Measurements from ENCODE around the gene FBXL12. TPM values are rescaled to one million over a fixed set of nuclear protein-coding genes. Genes with fewer than 3 reads are reported as not detected.
"Not testable (repeated sequence)": the region's sequence is repeated elsewhere in the genome, so short reads cannot be mapped to it uniquely, and the experiment has no call there.

The FBXL12 gene
- total RNA-seq, 1 experiment from 2014 or later = 21.9 TPM

- peaks cover 0 to 6% of the 10 kb centered on the region in 2 experiments; a peak in 2 of 4 replicates for H3K9me3 ChIP-seq (ENCODE audit: control insufficient read depth in 1 of 2, insufficient read depth in 1 of 2, low read depth in 1 of 2, low read length in 2 of 2)
- H3K36me3 ChIP-seq (ENCODE audit: control insufficient read depth in 1 of 2, insufficient read depth in 2 of 2, low read length in 2 of 2) = no peaks in the 10 kb centered on the region
- H3K4me2 ChIP-seq (ENCODE audit: low read length) = no peak overlapping the region
- ChIA-PET RAD21 (ENCODE audit: low non-redundant PET in 1 of 2, low total read pairs in 2 of 2, uncharacterized antibody in 2 of 2, unreplicated experiment in 2 of 2) (no interaction called here), POLR2A (no interaction called here), CTCF (no interaction called here)
- no peak overlapping the region for H2AFZ ChIP-seq (ENCODE audit: low read depth, low read length, poor library complexity, severe bottlenecking)
- peaks cover 2% of the 10 kb centered on the region in 2 experiments; a peak in 2 of 4 replicates for H3K4me1 ChIP-seq (ENCODE audit: control insufficient read depth in 1 of 2, insufficient read depth in 2 of 2, low read length in 2 of 2)
- DNase-seq (ENCODE audit: low read depth, low spot score) = no peak
- no peak for ATAC-seq
- H4K20me1 ChIP-seq (ENCODE audit: insufficient read depth) = no peaks in the 10 kb centered on the region
- intact Hi-C loops (cut with micrococcal nuclease) = loop anchor here (10.0 kb wide), 1 partner anchor 357 kb away; the partner anchor contains the start of gene ZNF266
- no peak for TF ChIP-seq REST (IDR thresholded peaks at IDR 0.05; ENCODE audit: low read depth)
- TF ChIP-seq ZBTB33 (IDR thresholded peaks at IDR 0.05; ENCODE audit: extremely low read depth, insufficient replicate concordance, low read length) = no peak
- TF ChIP-seq CEBPB (IDR thresholded peaks at IDR 0.05; ENCODE audit: low read depth) = no peak
- no peaks in the 10 kb centered on the region for H3K27me3 ChIP-seq (ENCODE audit: insufficient read depth, low read length)
- H3K9me2 ChIP-seq (ENCODE audit: insufficient read depth) = no peaks in the 10 kb centered on the region
- no TSS peak for BruUV-seq (replicated peaks)
- H3K27ac ChIP-seq (ENCODE audit: low read depth, low read length) = no peak overlapping the region
- no peak overlapping the region for H3K9ac ChIP-seq (ENCODE audit: low read length)
- H3K4me3 ChIP-seq (replicated peaks in 1 of 2; ENCODE audit: low read depth in 1 of 2, low read length in 2 of 2) = no peak overlapping the region
- no peaks in the 10 kb centered on the region for H3K79me2 ChIP-seq (ENCODE audit: insufficient read depth, low read length)
Measured at GRCh38 chr19:9791552-9792205, 27.2 kb downstream of the FBXL12 start.

GRCh38 chr19:9791073-9791367 is 27.9 kb downstream of the FBXL12 start:
- H3K36me3 ChIP-seq (ENCODE audit: control insufficient read depth in 1 of 2, insufficient read depth in 2 of 2, low read length in 2 of 2); ATAC-seq; H3K79me2 ChIP-seq (ENCODE audit: insufficient read depth, low read length); RAD21 ChIA-PET (ENCODE audit: low non-redundant PET in 1 of 2, low total read pairs in 2 of 2, uncharacterized antibody in 2 of 2, unreplicated experiment in 2 of 2); H4K20me1 ChIP-seq (ENCODE audit: insufficient read depth); H3K4me3 ChIP-seq (replicated peaks in 1 of 2; ENCODE audit: low read depth in 1 of 2, low read length in 2 of 2); H3K4me2 ChIP-seq (ENCODE audit: low read length); H2AFZ ChIP-seq (ENCODE audit: low read depth, low read length, poor library complexity, severe bottlenecking); H3K27me3 ChIP-seq (ENCODE audit: insufficient read depth, low read length); H3K9me2 ChIP-seq (ENCODE audit: insufficient read depth); H3K4me1 ChIP-seq (ENCODE audit: control insufficient read depth in 1 of 2, insufficient read depth in 2 of 2, low read length in 2 of 2); H3K27ac ChIP-seq (ENCODE audit: low read depth, low read length); BruUV-seq (replicated peaks); H3K9ac ChIP-seq (ENCODE audit: low read length); H3K9me3 ChIP-seq (ENCODE audit: control insufficient read depth in 1 of 2, insufficient read depth in 1 of 2, low read depth in 1 of 2, low read length in 2 of 2); POLR2A ChIA-PET; DNase-seq (ENCODE audit: low read depth, low spot score): not testable (repeated sequence)
- CTCF ChIA-PET = interaction anchor here (1.0 kb wide), 1 partner anchor 165 kb away, joined by 3 read pairs; no protein-coding TSS in a partner anchor
- intact Hi-C loops (cut with micrococcal nuclease) = loop anchor here (10.0 kb wide), 1 partner anchor 356 kb away; the partner anchor contains the start of gene ZNF266

GRCh38 chr19:9789579-9789978 is 29.3 kb downstream of the FBXL12 start:
- BruUV-seq (replicated peaks) = not testable (repeated sequence)

More at GRCh38 chr19:9789579-9789978, 29.3 kb downstream of the FBXL12 start:
- ATAC-seq; H3K4me2 ChIP-seq (ENCODE audit: low read length); H3K79me2 ChIP-seq (ENCODE audit: insufficient read depth, low read length); H3K9me2 ChIP-seq (ENCODE audit: insufficient read depth); POLR2A ChIA-PET; H2AFZ ChIP-seq (ENCODE audit: low read depth, low read length, poor library complexity, severe bottlenecking); intact Hi-C loops (cut with micrococcal nuclease); H3K27me3 ChIP-seq (ENCODE audit: insufficient read depth, low read length); H3K9me3 ChIP-seq (ENCODE audit: control insufficient read depth in 1 of 2, insufficient read depth in 1 of 2, low read depth in 1 of 2, low read length in 2 of 2); RAD21 ChIA-PET (ENCODE audit: low non-redundant PET in 1 of 2, low total read pairs in 2 of 2, uncharacterized antibody in 2 of 2, unreplicated experiment in 2 of 2); H3K4me1 ChIP-seq (ENCODE audit: control insufficient read depth in 1 of 2, insufficient read depth in 2 of 2, low read length in 2 of 2); DNase-seq (ENCODE audit: low read depth, low spot score); H3K9ac ChIP-seq (ENCODE audit: low read length); H3K27ac ChIP-seq (ENCODE audit: low read depth, low read length); H3K36me3 ChIP-seq (ENCODE audit: control insufficient read depth in 1 of 2, insufficient read depth in 2 of 2, low read length in 2 of 2); H4K20me1 ChIP-seq (ENCODE audit: insufficient read depth); CTCF ChIA-PET; H3K4me3 ChIP-seq (replicated peaks in 1 of 2; ENCODE audit: low read depth in 1 of 2, low read length in 2 of 2): not testable (repeated sequence)

All from HCT116 (cell line).